GM12874 (cell line): ENCODE results near the gene GDF11.

Experiments used
- CTCF ChIP-seq: IDR thresholded peaks from 2 replicates; pipeline ENCODE4 v1.5.1; 2011; ENCODE audit warnings: low read depth, mild to moderate bottlenecking, control low read depth, low read length, moderate library complexity; ENCODE audit not compliant: insufficient read depth

GDF11 gene

DNA sequence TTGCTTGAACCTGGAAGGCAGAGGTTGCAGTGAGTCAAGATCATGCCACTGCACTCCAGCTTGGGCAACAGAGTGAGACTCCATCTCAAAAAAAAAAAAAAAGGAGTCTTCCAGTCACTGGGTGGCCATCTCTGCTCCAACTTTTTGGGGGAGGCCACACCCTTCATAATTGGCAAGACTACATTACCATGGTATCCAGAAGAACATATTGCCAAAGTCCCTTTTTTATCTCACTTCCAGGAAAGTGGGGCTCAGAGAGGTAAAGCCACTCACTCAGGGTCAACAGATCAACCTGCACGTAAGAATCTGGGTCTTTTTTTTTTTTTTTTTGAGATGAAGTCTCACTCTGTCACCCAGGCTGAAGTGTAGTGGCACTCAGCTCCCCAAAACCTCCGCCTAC lies 9.1 kb upstream of the GDF11 start:
- TF ChIP-seq CTCF, result no peak

GRCh38 chr12:55734595-55734994 lies 8.3 kb upstream of the GDF11 start:
- no peak for TF ChIP-seq CTCF

DNA sequence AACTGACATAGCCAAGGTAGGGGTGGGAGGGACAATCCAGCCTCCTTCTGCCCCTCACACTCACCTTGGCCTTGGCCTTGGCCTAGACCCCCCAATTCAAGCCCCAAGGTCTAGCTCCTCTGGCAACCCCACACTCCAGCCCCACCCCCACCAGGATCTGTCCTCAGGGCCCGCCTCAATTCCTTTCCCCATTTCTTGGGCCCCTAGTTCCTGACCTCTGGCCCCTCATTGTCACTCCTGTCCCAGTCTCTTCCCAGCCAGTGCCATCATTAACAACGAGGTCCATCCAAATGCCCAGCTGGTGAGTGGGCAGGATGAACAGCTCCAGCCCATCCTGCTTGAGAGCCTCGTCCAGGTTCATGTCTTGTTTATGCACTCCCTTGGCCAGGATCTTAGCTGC lies 6.8 kb upstream of the GDF11 start:
- TF ChIP-seq CTCF, result no peak

DNA sequence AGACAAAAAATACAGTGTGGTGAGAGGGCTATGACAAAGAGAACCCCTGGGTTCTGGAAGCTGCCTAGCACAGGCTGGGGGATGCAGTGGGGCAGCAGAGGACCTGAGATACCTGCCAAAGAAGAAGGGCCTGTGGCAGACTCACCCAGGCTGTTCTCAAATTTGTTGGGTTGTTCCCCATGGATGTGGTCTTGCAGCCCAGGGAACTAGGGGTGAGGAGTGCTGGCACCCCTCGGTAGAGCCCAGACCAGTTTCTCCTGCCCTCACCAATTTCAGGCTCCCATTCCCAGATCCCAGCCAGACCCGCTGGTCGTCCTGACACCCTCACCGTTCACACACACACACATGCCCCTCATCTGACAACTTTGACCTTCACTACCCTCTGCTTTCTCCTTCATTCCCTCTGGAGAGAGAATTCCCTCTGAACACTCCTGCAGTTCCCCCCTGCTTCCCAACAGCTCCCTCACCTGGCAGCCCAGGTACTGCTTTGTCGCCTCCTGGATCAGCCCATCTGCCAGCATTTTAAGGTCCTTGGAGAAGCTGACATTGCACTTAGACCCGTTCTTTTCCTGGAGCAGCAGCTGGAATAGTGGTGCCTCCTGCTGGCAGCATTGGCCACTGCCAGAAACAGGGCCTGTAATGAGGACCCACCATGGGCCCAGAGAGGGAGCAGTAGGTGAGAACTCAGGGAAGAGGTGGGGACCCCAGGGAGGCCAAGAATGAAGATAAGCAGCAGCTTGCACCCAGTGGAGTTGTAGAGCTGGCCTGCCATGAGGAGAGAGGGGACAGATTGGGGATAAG lies 5.9 kb upstream of the GDF11 start:
- TF ChIP-seq CTCF, result peak; percentile 77

DNA sequence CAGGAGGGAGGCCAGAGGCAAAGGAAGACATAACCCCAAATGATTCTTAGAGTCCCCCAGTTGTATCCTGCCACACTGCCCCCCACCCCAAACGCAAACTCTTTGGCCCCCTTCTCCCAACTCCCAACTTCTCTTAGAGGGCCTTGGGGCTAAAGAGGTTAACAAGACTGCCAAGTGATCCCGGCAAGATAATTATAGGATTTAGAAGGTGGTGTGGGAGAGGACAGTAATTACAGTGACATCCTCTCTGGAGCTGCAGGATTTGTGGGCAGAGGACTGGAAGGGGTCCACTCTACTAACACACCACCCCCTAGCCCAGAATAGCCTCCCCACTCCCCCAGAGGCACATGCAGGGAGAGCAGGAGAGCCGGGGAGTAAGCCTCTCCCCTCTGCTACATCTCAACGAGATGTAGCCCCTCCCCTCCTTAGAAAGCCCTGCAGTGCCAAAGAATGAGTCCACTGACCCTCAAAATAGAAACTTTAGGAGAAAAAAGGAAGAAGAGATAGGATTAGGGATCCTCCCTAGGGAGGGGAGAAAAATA lies 5.3 kb upstream of the GDF11 start:
- TF ChIP-seq CTCF, result no peak

GRCh38 chr12:55738123-55739024 lies 4.5 kb upstream of the GDF11 start:
- TF ChIP-seq CTCF, result peak; percentile 53; the same call in 1 of the 2 replicates

GRCh38 chr12:55739025-55739378 lies 3.9 kb upstream of the GDF11 start:
- no peak for TF ChIP-seq CTCF
